Caco-2 (cell line): ENCODE results near the gene BRSK1. TPM values are rescaled to one million over a fixed set of nuclear protein-coding genes. Genes with fewer than 3 reads are reported as not detected.

Source experiments
- BruUV-seq: library from RNA; stranded (reverse); fragments of 400-500 nt; replicated peaks from 2 replicates; lab custom pipeline; 2021; lab: Mats Ljungman, UMichigan
- CTCF ChIA-PET: fragments of 300-600 bp; sonication (Branson Sonifier 250); formaldehyde crosslinking; loops from one replicate; lab custom pipeline; 2022; ENCODE audit warnings: antibody characterized with exemption; lab: Charles Lee
- POLR2A ChIA-PET: fragments of 300-600 bp; sonication (Branson Sonifier 250); formaldehyde crosslinking; loops from one replicate; lab custom pipeline; 2022; ENCODE audit warnings: antibody characterized with exemption; lab: Charles Lee
- DNase-seq, 2 experiments: peaks; one replicate each; pipeline versions ENCODE4 v3.0.0 to v3.0.0-alpha.2; 2020 to 2022
- H3K27me3 ChIP-seq: replicated peaks from 2 replicates; pipeline ENCODE4 v1.6.0; 2011; ENCODE audit warnings: low read length; ENCODE audit not compliant: control insufficient read depth, insufficient read depth
- H3K36me3 ChIP-seq: 2 replicates; pipeline ENCODE4 v1.5.1; 2011; ENCODE audit warnings: low read length; ENCODE audit not compliant: control insufficient read depth, insufficient read depth
- H3K4me1 ChIP-seq: fragments of 250-450 bp; sonication (Bioruptor Pico); 2 replicates; pipeline ENCODE4 v1.5.1; 2020; ENCODE audit warnings: mild to moderate bottlenecking
- H3K4me3 ChIP-seq: 2 replicates; pipeline ENCODE4 v1.5.1; 2011; ENCODE audit warnings: low read depth, mild to moderate bottlenecking, control low read depth, low read length
- H3K9me3 ChIP-seq: fragments of 250-450 bp; sonication (Bioruptor Pico); 2 replicates; pipeline ENCODE4 v1.5.1; 2020; ENCODE audit warnings: mild to moderate bottlenecking, moderate library complexity
- H3K27ac Mint-ChIP-seq: one replicate; pipeline ENCODE4 v1.8.0; 2022; ENCODE audit warnings: mixed read lengths; ENCODE audit not compliant: unreplicated experiment
- H3K27me3 Mint-ChIP-seq: one replicate; pipeline ENCODE4 v1.8.0; 2022; ENCODE audit warnings: mixed read lengths; ENCODE audit not compliant: insufficient read depth, unreplicated experiment
- H3K36me3 Mint-ChIP-seq: one replicate; pipeline ENCODE4 v1.8.0; 2022; ENCODE audit warnings: mild to moderate bottlenecking, mixed read lengths; ENCODE audit not compliant: insufficient read depth, unreplicated experiment
- H3K4me1 Mint-ChIP-seq: one replicate; pipeline ENCODE4 v1.8.0; 2022; ENCODE audit warnings: low read depth, mixed read lengths; ENCODE audit not compliant: unreplicated experiment
- H3K4me3 Mint-ChIP-seq: one replicate; pipeline ENCODE4 v1.8.0; 2022; ENCODE audit warnings: mild to moderate bottlenecking, moderate library complexity, mixed read lengths; ENCODE audit not compliant: unreplicated experiment
- H3K9me3 Mint-ChIP-seq: one replicate; pipeline ENCODE4 v1.8.0; 2022; ENCODE audit warnings: mixed read lengths; ENCODE audit not compliant: unreplicated experiment
- intact Hi-C: fragments of 100-400 bp; cut with micrococcal nuclease; formaldehyde crosslinking; loops from one replicate; pipeline ENCODE4 v1.10.0; 2022; ENCODE audit not compliant: unreplicated experiment
- total RNA-seq: library from RNA; stranded (reverse); gene quantifications from 2 replicates; pipeline ENCODE4 v1.2.3, GENCODE V29; 2022
- TF ChIP-seq, protein P1 (sequence below), 2 experiments: fragments of 200-600 bp in 1 of 2; IDR thresholded peaks; 1 replicate in 1 of 2; 2 replicates in 1 of 2; pipeline versions ENCODE4 v1.5.1 to v1.8.0; 2011 to 2022; ENCODE audit warnings: antibody characterized with exemption in 1 of 2, control low read depth in 1 of 2, inconsistent platforms in 1 of 2, low read depth in 1 of 2, low read length in 1 of 2, mild to moderate bottlenecking in 1 of 2, moderate library complexity in 1 of 2; ENCODE audit not compliant: insufficient read depth in 1 of 2, severe bottlenecking in 1 of 2, unreplicated experiment in 1 of 2

BRSK1 gene
- total RNA-seq, 1 experiment from 2014 or later, result 28.6 TPM

DNA sequence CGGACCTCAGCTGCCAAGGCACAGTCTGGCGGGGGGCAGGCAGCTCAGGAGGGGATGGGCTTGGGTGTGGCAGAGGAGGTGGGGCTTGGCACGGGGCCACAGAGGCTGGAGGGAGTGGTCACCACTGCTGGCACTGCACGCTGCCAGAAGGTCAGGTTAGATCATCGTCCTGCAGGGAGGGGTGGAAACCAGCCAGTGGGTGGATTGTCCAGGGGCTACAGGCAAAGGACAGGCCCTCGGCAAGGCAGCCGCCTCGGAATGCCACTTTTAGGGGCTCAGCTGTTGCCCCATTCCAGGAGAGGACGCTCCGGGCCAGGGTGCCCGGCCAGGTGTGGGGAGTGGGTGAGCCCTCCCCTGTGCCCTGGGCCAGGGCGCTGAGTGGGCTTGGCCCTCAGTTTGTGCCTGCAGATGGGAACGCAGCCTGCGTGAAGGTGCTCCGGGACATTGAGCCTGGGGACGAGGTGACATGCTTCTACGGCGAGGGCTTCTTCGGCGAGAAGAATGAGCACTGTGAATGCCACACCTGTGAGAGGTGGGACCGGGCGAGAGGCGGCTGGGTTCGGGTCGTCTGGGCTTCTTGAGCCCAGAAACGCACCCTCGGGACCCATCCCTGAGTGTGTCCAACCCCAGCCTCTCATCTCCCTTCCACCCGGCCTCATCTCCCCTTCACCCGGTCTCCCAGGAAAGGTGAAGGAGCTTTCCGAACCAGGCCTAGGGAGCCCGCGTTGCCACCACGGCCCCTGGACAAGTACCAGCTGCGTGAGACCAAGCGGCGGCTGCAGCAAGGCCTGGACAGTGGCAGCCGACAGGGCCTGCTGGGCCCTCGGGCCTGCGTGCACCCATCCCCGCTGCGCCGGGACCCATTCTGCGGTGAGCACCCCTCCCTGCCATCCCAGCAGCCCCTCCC, 62.3 kb downstream of the BRSK1 start:
- Histone ChIP-seq H3K4me3 (no peak overlapping the region), H3K4me1 (peaks cover 5% of the 10 kb centered on the region; the same call in 1 of the 2 replicates), H3K36me3 (peaks cover 3% of the 10 kb centered on the region; the same call in 1 of the 2 replicates), H3K27me3 (no peaks in the 10 kb centered on the region), H3K9me3 (no peaks in the 10 kb centered on the region)
- Mint-ChIP-seq H3K27ac (no peak overlapping the region), H3K4me1 (peaks cover 6% of the 10 kb centered on the region), H3K27me3 (no peaks in the 10 kb centered on the region), H3K9me3 (no peaks in the 10 kb centered on the region), H3K36me3 (peaks cover 20% of the 10 kb centered on the region), H3K4me3 (no peak overlapping the region)
- ChIA-PET CTCF (no interaction called here), POLR2A (no interaction called here)
- intact Hi-C loops, result no loop called here
- peak in 1 of 2 experiments; percentile 33 for DNase-seq
- TF ChIP-seq, protein P1, sequence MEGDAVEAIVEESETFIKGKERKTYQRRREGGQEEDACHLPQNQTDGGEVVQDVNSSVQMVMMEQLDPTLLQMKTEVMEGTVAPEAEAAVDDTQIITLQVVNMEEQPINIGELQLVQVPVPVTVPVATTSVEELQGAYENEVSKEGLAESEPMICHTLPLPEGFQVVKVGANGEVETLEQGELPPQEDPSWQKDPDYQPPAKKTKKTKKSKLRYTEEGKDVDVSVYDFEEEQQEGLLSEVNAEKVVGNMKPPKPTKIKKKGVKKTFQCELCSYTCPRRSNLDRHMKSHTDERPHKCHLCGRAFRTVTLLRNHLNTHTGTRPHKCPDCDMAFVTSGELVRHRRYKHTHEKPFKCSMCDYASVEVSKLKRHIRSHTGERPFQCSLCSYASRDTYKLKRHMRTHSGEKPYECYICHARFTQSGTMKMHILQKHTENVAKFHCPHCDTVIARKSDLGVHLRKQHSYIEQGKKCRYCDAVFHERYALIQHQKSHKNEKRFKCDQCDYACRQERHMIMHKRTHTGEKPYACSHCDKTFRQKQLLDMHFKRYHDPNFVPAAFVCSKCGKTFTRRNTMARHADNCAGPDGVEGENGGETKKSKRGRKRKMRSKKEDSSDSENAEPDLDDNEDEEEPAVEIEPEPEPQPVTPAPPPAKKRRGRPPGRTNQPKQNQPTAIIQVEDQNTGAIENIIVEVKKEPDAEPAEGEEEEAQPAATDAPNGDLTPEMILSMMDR (IDR thresholded peaks at IDR 0.05; ENCODE audit: insufficient read depth in 1 of 2, low read depth in 1 of 2, low read length in 1 of 2, severe bottlenecking in 1 of 2, unreplicated experiment in 1 of 2), result no peak
- BruUV-seq, result no TSS peak

DNA sequence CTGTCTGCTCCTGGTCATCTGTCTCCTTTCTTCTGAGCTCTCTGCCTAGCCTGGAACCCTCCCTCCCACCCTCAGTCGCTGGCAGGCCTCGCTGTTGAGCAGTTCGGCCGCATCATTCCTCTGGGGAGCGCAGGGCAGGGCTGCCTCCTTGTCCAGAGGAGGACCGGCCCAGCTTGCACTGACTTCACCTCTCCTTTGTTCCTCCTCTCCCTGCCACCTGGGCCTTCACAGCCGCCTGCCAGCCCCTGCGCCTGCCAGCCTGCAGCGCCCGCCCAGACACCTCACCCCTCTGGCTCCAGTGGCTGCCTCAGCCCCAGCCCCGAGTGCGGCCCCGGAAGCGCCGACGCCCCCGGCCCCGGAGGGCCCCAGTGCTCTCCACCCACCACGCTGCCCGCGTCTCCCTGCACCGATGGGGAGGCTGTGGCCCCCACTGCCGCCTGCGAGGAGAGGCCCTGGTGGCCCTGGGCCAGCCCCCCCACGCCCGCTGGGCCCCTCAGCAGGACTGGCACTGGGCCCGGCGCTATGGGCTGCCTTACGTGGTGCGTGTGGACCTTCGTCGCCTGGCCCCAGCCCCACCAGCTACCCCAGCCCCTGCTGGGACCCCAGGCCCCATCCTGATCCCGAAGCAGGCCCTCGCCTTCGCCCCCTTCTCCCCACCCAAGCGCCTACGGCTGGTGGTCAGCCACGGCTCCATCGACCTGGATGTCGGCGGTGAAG, 63.1 kb downstream of the BRSK1 start:
- Mint-ChIP-seq H3K27me3 (peaks cover 4% of the 10 kb centered on the region), H3K9me3 (no peaks in the 10 kb centered on the region), H3K36me3 (peaks cover 20% of the 10 kb centered on the region), H3K4me1 (no peaks in the 10 kb centered on the region), H3K4me3 (no peak overlapping the region), H3K27ac (no peak overlapping the region)
- BruUV-seq, result no TSS peak
- ChIA-PET CTCF (no interaction called here), POLR2A (interaction anchor here (0.6 kb wide), 1 partner anchor 8 kb away, joined by 3 read pairs; no protein-coding TSS in a partner anchor)
- H3K27me3 ChIP-seq, result no peaks in the 10 kb centered on the region; the same call in 1 of the 2 replicates
- H3K9me3 ChIP-seq, result no peaks in the 10 kb centered on the region
- no peaks in the 10 kb centered on the region for H3K4me1 ChIP-seq
- DNase-seq, result peak in 1 of 2 experiments; percentile 28
- no peak overlapping the region for H3K4me3 ChIP-seq
- peaks cover 3% of the 10 kb centered on the region; the same call in 1 of the 2 replicates for H3K36me3 ChIP-seq
- intact Hi-C loops, result no loop called here
- TF ChIP-seq, protein P1 (IDR thresholded peaks at IDR 0.05; ENCODE audit: insufficient read depth in 1 of 2, low read depth in 1 of 2, low read length in 1 of 2, severe bottlenecking in 1 of 2, unreplicated experiment in 1 of 2), result no peak

DNA sequence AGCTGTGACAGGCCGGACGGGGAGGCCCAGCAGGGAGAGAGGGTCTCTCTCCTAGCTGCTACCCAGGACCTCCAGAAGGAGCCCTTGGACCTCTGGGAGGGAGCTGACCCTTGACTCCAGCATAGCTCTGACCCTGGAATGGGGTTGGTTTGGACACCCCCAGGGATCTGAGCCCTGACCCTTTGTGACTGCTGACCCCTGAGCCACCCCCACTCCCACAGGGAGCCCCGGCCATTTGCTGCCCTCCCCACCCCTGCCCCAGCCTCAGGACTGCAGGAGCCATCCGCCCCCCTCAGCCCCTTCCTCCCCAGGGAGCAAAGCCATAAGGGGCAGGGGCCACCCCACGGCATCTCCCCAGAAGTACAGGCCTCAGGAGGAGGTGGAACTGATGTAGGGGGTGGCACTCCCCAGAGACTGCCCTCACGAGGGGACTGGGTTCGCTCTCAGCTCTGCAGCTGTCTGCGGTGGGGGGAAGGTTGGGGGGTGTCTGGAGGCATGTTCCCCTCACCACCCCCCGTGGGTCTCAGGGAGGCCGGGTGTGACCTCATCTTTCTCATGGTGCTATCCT, 63.7 kb downstream of the BRSK1 start:
- Mint-ChIP-seq H3K27me3 (peaks cover 5% of the 10 kb centered on the region), H3K4me3 (no peak overlapping the region), H3K4me1 (peaks cover 3% of the 10 kb centered on the region), H3K27ac (no peak overlapping the region), H3K36me3 (peaks cover 22% of the 10 kb centered on the region), H3K9me3 (no peaks in the 10 kb centered on the region)
- Histone ChIP-seq H3K36me3 (peaks cover 3% of the 10 kb centered on the region; the same call in 1 of the 2 replicates), H3K27me3 (no peaks in the 10 kb centered on the region; the same call in 1 of the 2 replicates), H3K9me3 (no peaks in the 10 kb centered on the region), H3K4me3 (no peak overlapping the region), H3K4me1 (peaks cover 5% of the 10 kb centered on the region)
- CTCF ChIA-PET, result no interaction called here
- POLR2A ChIA-PET, result interaction anchor here (0.6 kb wide), 1 partner anchor 8 kb away, joined by 3 read pairs; no protein-coding TSS in a partner anchor
- no TSS peak for BruUV-seq
- TF ChIP-seq, protein P1 (IDR thresholded peaks at IDR 0.05; ENCODE audit: insufficient read depth in 1 of 2, low read depth in 1 of 2, low read length in 1 of 2, severe bottlenecking in 1 of 2, unreplicated experiment in 1 of 2), result no peak
- DNase-seq, result peak in 1 of 2 experiments; percentile 32
- intact Hi-C loops, result no loop called here
